ENCODE measurements around the gene SNED1.

The SNED1 gene

DNA sequence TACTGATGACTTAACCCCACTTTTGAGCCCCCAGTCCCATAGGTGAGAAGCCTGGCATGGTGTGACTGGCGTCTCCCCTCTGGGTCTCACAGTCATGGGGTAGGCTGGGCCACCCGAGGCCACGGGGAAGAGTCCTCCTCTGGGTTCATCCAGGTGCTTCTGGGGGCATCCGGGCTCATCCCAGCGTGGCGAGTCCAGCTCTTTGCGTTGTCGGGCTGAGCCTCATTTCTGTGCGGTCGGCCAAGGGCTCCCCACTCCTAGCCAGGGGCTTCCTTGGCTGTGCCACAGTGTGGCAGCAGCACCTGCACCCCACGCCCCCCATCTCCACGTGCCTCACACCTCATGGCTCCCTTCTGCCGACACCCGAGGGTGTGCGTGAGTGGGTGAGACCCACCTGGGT, 27.6 kb upstream of the SNED1 start:
- TF ChIP-seq POLR2AphosphoS5 (IDR thresholded peaks at IDR 0.05; ENCODE audit: low read depth, low read length) = no peak
- TF ChIP-seq, protein P1, sequence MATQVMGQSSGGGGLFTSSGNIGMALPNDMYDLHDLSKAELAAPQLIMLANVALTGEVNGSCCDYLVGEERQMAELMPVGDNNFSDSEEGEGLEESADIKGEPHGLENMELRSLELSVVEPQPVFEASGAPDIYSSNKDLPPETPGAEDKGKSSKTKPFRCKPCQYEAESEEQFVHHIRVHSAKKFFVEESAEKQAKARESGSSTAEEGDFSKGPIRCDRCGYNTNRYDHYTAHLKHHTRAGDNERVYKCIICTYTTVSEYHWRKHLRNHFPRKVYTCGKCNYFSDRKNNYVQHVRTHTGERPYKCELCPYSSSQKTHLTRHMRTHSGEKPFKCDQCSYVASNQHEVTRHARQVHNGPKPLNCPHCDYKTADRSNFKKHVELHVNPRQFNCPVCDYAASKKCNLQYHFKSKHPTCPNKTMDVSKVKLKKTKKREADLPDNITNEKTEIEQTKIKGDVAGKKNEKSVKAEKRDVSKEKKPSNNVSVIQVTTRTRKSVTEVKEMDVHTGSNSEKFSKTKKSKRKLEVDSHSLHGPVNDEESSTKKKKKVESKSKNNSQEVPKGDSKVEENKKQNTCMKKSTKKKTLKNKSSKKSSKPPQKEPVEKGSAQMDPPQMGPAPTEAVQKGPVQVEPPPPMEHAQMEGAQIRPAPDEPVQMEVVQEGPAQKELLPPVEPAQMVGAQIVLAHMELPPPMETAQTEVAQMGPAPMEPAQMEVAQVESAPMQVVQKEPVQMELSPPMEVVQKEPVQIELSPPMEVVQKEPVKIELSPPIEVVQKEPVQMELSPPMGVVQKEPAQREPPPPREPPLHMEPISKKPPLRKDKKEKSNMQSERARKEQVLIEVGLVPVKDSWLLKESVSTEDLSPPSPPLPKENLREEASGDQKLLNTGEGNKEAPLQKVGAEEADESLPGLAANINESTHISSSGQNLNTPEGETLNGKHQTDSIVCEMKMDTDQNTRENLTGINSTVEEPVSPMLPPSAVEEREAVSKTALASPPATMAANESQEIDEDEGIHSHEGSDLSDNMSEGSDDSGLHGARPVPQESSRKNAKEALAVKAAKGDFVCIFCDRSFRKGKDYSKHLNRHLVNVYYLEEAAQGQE (IDR thresholded peaks at IDR 0.05; ENCODE audit: insufficient read depth in 1 of 2, low read depth in 2 of 2, low read length in 2 of 2) = no peak
- TF ChIP-seq TAF1 (IDR thresholded peaks at IDR 0.05; ENCODE audit: borderline replicate concordance, insufficient read depth, low read length) = no peak
- TF ChIP-seq FOXP2 (optimal IDR thresholded peaks at IDR 0.05; ENCODE audit: borderline replicate concordance, extremely low read depth, extremely low read length, insufficient read depth) = no peak
- no peak for TF ChIP-seq SIN3A (IDR thresholded peaks at IDR 0.05; ENCODE audit: borderline replicate concordance, insufficient read depth, low read length)

DNA sequence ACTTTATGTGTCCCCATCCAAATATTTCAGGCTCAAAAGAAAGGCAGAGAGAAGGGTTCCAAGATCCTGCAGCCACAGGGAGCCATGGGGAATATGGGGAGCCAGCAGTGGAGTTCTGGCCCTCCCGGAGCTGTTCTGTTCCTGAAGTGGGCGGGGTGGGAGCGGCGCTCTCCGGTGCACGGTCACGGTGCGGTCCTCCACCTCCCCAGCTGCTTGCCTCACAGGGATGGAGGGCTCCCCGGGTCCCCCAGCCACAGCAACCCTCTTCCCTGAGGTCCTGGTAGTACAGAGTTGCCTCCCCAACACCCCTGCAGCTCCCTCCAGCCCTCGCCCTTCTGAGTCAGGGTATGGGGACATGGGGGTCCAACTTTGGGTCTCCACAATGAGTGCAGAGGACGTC, 26.2 kb upstream of the SNED1 start:
- no peak for TF ChIP-seq TAF1 (IDR thresholded peaks at IDR 0.05; ENCODE audit: borderline replicate concordance, insufficient read depth, low read length)
- TF ChIP-seq POLR2AphosphoS5 (IDR thresholded peaks at IDR 0.05; ENCODE audit: low read depth, low read length) = no peak
- no peak for TF ChIP-seq FOXP2 (optimal IDR thresholded peaks at IDR 0.05; ENCODE audit: borderline replicate concordance, extremely low read depth, extremely low read length, insufficient read depth)
- TF ChIP-seq, protein P1 (IDR thresholded peaks at IDR 0.05; ENCODE audit: insufficient read depth in 1 of 2, low read depth in 2 of 2, low read length in 2 of 2) = no peak
- no peak for TF ChIP-seq SIN3A (IDR thresholded peaks at IDR 0.05; ENCODE audit: borderline replicate concordance, insufficient read depth, low read length)

DNA sequence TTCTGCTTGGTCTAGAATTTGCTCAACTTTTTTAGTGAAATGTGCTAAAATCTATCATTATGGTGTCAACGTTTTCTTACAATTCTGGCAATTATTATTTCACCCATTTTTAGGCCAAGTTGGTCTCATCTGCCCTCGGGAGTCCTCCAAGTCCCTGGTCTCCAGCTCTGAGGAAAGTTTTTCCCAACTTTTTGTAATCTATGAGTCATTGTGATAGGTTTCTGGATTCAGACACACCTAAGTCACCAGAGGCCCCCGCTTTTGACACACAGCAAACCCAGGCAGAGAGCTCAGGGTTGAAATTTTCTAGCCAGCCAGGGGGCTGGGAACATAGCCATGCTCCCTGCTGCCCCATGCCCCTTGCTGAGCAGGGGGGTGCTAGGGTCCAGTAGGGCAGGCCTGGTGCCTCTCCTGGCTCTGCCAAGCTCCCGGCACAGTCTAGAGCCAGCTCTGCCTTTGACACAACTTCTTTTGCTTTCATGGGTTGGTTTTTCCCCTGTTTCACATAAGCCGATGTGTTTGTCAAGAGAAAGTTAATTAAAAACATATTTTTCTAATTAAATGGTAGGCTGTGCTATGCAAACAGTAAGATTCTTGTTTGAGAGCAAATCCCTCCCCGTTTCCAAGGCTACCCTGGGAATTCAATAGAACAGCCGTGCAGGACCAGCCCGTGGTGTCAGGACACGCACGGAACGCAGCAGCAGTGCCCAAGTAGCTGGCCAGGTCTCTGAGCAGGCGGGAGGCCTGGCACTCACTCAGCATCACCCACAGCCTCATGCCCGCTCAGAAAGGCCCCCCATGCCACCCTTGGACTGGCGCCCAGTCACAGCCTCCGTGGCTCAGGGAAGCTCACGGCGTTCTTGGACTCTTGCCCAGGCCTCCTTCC, 25.5 kb upstream of the SNED1 start:
- TF ChIP-seq FOXP2 (optimal IDR thresholded peaks at IDR 0.05; ENCODE audit: borderline replicate concordance, extremely low read depth, extremely low read length, insufficient read depth) (no peak), POLR2AphosphoS5 (IDR thresholded peaks at IDR 0.05; ENCODE audit: low read depth, low read length) (no peak), TAF1 (IDR thresholded peaks at IDR 0.05; ENCODE audit: borderline replicate concordance, insufficient read depth, low read length) (no peak), SIN3A (IDR thresholded peaks at IDR 0.05; ENCODE audit: borderline replicate concordance, insufficient read depth, low read length) (no peak)
- TF ChIP-seq, protein P1 (IDR thresholded peaks at IDR 0.05; ENCODE audit: insufficient read depth in 1 of 2, low read depth in 2 of 2, low read length in 2 of 2) = no peak

DNA sequence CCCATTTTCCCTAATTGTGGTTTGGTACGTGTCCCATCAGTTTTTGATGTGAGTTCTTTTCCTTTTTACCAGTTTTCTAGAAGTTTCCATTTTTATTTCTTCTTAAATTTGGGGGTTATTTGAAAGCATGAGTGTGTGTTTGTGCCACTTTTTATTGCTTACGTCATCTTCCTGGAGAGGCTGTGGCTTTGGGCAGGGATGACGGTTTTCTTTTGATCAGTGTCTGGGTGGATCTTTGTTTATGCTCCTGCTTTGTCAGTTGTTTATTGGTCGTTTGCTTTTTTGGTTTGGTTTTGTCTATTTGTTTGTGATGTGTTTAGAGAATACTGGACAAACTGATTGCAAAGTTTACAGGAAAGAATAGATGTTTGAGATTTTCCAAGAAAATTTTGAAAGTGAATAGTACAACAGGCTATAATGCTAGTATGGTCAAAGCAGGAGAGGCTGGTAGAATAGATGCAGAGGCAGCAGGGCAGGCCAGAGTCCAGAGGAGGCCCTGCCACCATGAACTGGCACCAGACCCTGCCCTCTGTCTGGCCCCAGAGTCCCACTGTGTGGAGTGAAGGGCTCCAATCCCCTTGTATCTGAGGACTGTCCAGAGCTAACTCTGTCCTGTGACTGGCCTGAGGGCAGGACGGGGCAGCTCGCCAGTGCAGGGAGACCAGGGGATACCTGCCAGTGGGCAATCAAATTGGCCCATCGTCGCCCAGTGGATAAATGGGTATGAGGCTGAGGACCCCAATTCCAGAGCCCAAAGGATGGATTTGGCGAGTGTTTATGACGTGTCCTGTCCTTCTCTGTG, 23.4 kb upstream of the SNED1 start:
- TF ChIP-seq, protein P1 (IDR thresholded peaks at IDR 0.05; ENCODE audit: insufficient read depth in 1 of 2, low read depth in 2 of 2, low read length in 2 of 2) = no peak
- TF ChIP-seq TAF1 (IDR thresholded peaks at IDR 0.05; ENCODE audit: borderline replicate concordance, insufficient read depth, low read length) = no peak
- TF ChIP-seq SIN3A (IDR thresholded peaks at IDR 0.05; ENCODE audit: borderline replicate concordance, insufficient read depth, low read length) = no peak
- no peak for TF ChIP-seq POLR2AphosphoS5 (IDR thresholded peaks at IDR 0.05; ENCODE audit: low read depth, low read length)
- TF ChIP-seq FOXP2 (optimal IDR thresholded peaks at IDR 0.05; ENCODE audit: borderline replicate concordance, extremely low read depth, extremely low read length, insufficient read depth) = no peak
